Activated B cell treated with CpG ODN at 0.5 μM for 24 hours (primary cell): ENCODE data around the gene IL20RA. TPM values are rescaled to one million over a fixed set of nuclear protein-coding genes. Genes with fewer than 3 reads are reported as not detected.

Experiments used
- ATAC-seq: fragments of 200-7000 bp; cut with Tn5 transposase; one replicate; pipeline ENCODE4 v1.10.0; 2021; ENCODE audit warnings: low read depth, mild to moderate bottlenecking, moderate library complexity
- CTCF ChIA-PET: fragments of 350-600 bp; sonication (Branson Sonifier 250); formaldehyde crosslinking; loops from one replicate; lab custom pipeline; 2021; ENCODE audit warnings: antibody characterized with exemption; lab: Charles Lee
- POLR2A ChIA-PET: fragments of 350-600 bp; sonication (Branson Sonifier 250); formaldehyde crosslinking; loops from one replicate; lab custom pipeline; 2021; ENCODE audit warnings: antibody characterized with exemption; lab: Charles Lee
- DNase-seq: peaks from one replicate; pipeline ENCODE4 v3.0.0; 2022
- H3K27ac Mint-ChIP-seq: one replicate; pipeline ENCODE4 v1.8.0; 2020; ENCODE audit warnings: mixed read lengths
- H3K27me3 Mint-ChIP-seq: one replicate; pipeline ENCODE4 v1.8.0; 2021; ENCODE audit warnings: mixed read lengths
- H3K36me3 Mint-ChIP-seq: one replicate; pipeline ENCODE4 v1.8.0; 2021; ENCODE audit warnings: low read depth, mixed read lengths
- H3K4me1 Mint-ChIP-seq: one replicate; pipeline ENCODE4 v1.8.0; 2021; ENCODE audit warnings: mixed read lengths
- H3K4me3 Mint-ChIP-seq: one replicate; pipeline ENCODE4 v1.8.0; 2020; ENCODE audit warnings: mild to moderate bottlenecking, mixed read lengths
- H3K9me3 Mint-ChIP-seq: one replicate; pipeline ENCODE4 v1.8.0; 2020; ENCODE audit warnings: mixed read lengths
- CTCF ChIP-seq: fragments of 200-600 bp; IDR thresholded peaks from one replicate; pipeline ENCODE4 v1.8.0; 2022; ENCODE audit warnings: antibody characterized with exemption, mild to moderate bottlenecking
- intact Hi-C: fragments of 100-400 bp; cut with micrococcal nuclease; formaldehyde crosslinking; loops from one replicate; pipeline ENCODE4 v1.15.1; 2024
- total RNA-seq: library from RNA; stranded (reverse); gene quantifications from 2 replicates; pipeline ENCODE4 v1.2.3, GENCODE V29; 2022

Gene IL20RA
- total RNA-seq, 1 donor from 2014 or later: not detected

GRCh38 chr6:137006056-137006455 lies 38.7 kb downstream of the IL20RA start:
- Mint-ChIP-seq H3K36me3 (no peaks in the 10 kb centered on the region), H3K4me3 (no peak overlapping the region), H3K9me3 (no peaks in the 10 kb centered on the region), H3K4me1 (no peaks in the 10 kb centered on the region), H3K27ac (no peak overlapping the region), H3K27me3 (peaks cover 41% of the 10 kb centered on the region)
- TF ChIP-seq CTCF: no peak
- DNase-seq (no peak), ATAC-seq (no peak)
- ChIA-PET CTCF (no interaction called here), POLR2A (no interaction called here)
- intact Hi-C loops: no loop called here

GRCh38 chr6:137005073-137005472 lies 39.7 kb downstream of the IL20RA start:
- no peak for ATAC-seq
- ChIA-PET POLR2A (no interaction called here), CTCF (no interaction called here)
- no peak overlapping the region for H3K27ac Mint-ChIP-seq
- H3K9me3 Mint-ChIP-seq: no peaks in the 10 kb centered on the region
- H3K27me3 Mint-ChIP-seq: peaks cover 35% of the 10 kb centered on the region
- no peak for DNase-seq
- TF ChIP-seq CTCF: no peak
- intact Hi-C loops: no loop called here
- H3K4me3 Mint-ChIP-seq: no peak overlapping the region
- no peaks in the 10 kb centered on the region for H3K4me1 Mint-ChIP-seq
- no peaks in the 10 kb centered on the region for H3K36me3 Mint-ChIP-seq

GRCh38 chr6:137002505-137002904 lies 42.3 kb downstream of the IL20RA start:
- TF ChIP-seq CTCF: no peak
- Mint-ChIP-seq H3K4me1 (no peaks in the 10 kb centered on the region), H3K27me3 (peaks cover 38% of the 10 kb centered on the region), H3K4me3 (no peak overlapping the region), H3K9me3 (no peaks in the 10 kb centered on the region), H3K36me3 (no peaks in the 10 kb centered on the region), H3K27ac (no peak overlapping the region)
- ChIA-PET POLR2A (no interaction called here), CTCF (no interaction called here)
- intact Hi-C loops: no loop called here
- DNase-seq: no peak
- no peak for ATAC-seq

GRCh38 chr6:137001977-137002302 lies 42.8 kb downstream of the IL20RA start:
- H3K36me3 Mint-ChIP-seq: no peaks in the 10 kb centered on the region
- CTCF ChIA-PET: no interaction called here
- H3K27me3 Mint-ChIP-seq: peaks cover 35% of the 10 kb centered on the region
- no peak for ATAC-seq
- TF ChIP-seq CTCF: no peak
- no peak overlapping the region for H3K4me3 Mint-ChIP-seq
- H3K4me1 Mint-ChIP-seq: no peaks in the 10 kb centered on the region
- H3K27ac Mint-ChIP-seq: no peak overlapping the region
- DNase-seq: no peak
- no peaks in the 10 kb centered on the region for H3K9me3 Mint-ChIP-seq
- intact Hi-C loops: no loop called here
- POLR2A ChIA-PET: no interaction called here

- Mint-ChIP-seq H3K4me1 (no peaks in the 10 kb centered on the region), H3K4me3 (no peak overlapping the region), H3K27ac (no peak overlapping the region), H3K36me3 (no peaks in the 10 kb centered on the region), H3K27me3 (peaks cover 39% of the 10 kb centered on the region), H3K9me3 (no peaks in the 10 kb centered on the region)
- POLR2A ChIA-PET: no interaction called here
- intact Hi-C loops: no loop called here
- CTCF ChIA-PET: no interaction called here
- no peak for DNase-seq
- no peak for TF ChIP-seq CTCF
- ATAC-seq: no peak
Observed at GRCh38 chr6:137001299-137001976, 43.3 kb downstream of the IL20RA start.
